Measurements from ENCODE around the gene ASIC4.

ASIC4 gene

DNA sequence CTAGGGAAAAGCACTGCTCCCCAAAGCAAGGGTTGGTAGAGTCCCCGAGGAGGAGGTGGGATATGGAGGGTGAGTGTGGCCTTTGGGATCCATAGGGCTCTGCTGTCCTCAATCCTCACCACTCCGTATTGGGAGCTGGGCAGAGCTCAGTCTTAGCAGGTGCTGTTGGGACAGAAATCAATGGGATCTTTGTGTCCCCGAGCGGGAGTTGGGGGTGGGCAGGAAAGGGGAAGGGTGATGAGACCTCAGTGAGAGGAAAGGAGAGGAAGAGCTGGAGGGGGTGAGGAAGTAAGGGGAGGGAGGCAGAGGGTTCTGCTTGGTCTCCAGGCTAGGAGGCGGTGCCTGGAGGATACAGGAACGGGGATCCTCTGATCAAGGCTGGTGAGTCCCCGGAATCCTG, 2.6 kb downstream of the ASIC4 start:
- no peak for DNase-seq

GRCh38 chr2:219517954-219518778, 3.9 kb downstream of the ASIC4 start:
- DNase-seq, result no peak

DNA sequence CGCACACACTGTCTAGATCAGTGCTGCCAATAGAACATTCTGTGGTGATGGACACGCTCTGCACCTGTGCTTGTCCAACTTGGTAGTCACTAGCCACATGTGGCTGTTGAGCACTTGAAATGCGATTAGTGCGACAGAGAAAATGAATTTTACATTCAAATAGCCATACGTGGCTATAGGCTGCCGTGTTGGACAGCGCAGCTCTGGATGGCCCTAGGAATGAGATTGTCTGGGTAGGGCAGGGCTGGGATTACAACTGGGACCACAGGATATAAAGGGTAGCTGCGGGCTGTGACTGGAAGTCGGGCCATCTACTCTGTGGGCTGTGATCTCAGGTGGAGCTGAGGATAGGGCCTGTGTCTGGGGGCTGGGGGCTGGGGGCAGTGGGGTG, 5.2 kb downstream of the ASIC4 start:
- DNase-seq, result no peak

DNA sequence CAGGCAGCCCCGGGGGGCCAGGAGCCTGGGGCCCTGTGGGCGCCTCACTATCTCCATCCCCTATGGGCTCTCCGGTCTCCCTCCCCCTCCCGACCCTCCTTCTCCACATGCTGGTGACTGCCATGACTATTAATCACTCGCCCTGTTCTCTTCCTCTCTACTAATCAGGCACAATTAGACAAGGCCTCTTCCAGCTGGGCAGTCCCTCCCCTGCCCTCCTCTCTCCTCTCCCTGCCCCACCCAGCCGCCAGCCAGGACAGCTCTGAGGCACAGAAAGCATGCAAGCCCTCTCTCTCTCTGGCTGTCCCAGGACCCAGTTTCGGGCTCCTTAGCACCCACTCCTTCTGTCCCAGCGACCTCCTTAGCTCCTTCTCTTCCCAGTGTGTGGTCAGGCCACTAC, 5.8 kb downstream of the ASIC4 start:
- DNase-seq, result no peak

GRCh38 chr2:219521066-219521880, 7.0 kb downstream of the ASIC4 start:
- no peak for DNase-seq

DNA sequence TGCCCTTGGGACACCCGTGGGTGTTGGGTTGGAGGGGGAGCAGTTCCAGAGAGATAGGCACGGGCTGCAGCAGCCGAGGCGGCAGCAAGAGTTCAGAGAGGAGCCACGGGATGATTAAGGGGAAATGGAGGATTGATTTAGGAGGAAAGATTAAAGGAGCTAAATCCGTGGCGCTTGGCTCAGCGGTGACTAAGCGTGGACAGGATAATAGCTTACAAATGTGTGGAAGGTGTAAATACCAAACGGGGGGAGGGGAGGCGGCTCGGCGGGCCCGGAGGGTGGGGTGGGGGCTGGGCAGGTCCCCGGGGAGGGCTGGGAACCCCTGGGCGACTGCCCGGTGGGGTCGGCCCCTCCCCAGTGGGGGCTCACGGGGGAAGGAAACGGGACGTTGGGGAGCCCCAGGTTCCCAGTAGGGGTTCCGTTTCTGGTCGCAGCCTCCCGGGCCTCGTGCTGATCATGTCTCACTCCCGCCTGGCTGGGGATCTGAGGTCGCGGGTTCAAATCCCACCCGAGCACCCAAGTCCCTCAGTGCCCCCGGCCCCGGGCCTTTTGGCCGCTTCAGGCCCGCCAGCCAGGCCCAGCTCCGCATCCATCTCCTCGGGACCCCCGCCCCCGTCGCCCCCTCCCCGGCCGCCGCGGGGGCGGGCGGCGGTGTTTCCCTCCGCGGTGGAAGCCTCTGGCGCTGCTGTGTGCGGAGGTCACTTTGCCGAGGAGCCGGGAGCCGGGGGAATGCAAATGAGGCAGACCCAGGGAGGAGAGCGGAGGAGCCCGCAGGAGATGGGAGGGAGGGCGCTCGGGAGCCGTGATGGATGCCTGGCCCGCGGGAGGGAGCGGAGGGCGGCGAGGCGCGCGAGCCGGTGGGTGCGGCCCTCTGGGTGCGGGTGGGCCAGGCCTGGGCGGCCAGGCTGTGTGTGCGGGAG, 8.1 kb downstream of the ASIC4 start:
- DNase-seq, result no peak

DNA sequence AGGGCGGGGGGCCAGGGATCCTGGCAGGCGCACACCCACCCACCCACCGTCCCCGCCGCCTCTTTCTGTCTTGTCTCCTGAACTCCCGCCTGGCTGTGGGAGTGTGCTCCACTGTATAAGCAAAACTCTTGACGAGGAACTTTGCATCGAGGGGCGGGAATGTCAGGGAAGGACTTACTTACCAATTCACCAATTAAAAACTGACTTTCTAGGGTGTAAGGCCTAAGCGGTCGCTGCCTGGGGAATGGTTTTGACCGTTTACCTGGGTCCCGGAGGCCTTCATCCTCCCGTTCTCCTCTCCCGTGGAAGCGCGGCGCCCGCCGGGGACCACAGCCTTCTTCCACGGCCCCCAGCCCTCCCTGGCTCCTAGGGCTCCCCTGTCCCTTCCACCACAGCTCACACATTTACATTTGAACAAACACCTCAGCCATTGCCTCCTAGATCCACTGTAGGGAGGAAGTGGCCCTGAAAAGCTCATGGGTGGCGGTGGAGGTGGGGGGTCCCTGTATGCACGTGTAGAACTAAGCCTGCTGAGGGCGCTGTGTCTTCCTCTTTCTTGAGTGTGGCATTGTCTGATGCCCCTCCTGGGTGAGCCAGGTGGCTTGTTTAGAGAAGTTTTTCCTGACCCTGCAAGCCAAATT, 8.9 kb downstream of the ASIC4 start:
- no peak for DNase-seq

DNA sequence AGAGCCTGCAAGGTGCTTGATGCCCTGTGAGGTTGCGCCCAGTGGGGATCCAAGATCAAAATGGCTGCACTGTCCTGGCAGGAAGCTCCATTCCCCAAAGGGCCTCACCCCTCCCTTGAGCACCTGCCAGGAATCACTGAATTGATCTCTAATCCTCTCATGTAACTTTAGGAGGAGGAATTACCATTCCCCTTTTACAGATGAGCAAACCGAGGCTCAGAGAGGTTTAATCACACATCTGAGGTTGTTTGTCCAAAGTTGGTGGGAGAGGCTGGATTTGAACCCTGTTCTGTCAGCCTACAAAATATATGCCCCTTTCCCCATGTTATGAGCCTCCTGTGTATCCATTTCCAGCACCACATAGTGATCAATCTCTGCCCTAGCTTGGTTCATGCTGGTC, 10.5 kb downstream of the ASIC4 start:
- DNase-seq, result no peak

DNA sequence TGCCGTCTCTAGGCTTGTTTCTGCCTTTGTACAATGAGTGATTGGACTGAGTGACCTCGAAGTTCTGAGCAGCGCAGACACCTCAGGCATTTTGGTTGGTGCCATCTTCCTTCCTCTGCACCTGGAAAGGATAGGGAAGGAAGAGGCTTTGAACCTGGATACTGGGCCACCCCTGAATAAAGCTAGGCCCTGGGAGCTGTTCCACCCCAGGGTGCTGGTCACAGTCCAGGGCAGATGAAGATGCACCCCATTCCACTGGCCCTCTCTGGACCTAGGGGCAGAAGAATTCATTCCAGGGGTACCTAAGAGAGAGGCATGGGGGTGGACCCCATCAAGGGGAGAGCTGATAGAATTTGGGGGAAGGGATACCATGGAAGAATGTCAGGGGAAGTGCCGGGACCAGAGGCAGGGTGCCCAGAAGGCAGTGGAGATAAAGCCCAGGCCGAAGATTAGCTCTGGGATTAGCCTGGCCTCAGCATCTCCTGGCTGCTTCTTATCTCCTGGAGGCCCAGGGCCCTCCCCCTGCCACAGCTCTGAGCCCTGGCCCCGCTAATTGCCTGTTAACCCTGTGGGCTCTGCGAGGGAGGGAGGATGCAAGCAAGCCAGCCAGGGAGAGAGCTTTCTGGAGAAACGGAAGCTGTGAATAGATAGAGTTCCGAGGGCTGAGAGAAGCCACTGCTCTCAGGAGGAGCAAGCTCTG, 11.4 kb downstream of the ASIC4 start:
- no peak for DNase-seq

DNA sequence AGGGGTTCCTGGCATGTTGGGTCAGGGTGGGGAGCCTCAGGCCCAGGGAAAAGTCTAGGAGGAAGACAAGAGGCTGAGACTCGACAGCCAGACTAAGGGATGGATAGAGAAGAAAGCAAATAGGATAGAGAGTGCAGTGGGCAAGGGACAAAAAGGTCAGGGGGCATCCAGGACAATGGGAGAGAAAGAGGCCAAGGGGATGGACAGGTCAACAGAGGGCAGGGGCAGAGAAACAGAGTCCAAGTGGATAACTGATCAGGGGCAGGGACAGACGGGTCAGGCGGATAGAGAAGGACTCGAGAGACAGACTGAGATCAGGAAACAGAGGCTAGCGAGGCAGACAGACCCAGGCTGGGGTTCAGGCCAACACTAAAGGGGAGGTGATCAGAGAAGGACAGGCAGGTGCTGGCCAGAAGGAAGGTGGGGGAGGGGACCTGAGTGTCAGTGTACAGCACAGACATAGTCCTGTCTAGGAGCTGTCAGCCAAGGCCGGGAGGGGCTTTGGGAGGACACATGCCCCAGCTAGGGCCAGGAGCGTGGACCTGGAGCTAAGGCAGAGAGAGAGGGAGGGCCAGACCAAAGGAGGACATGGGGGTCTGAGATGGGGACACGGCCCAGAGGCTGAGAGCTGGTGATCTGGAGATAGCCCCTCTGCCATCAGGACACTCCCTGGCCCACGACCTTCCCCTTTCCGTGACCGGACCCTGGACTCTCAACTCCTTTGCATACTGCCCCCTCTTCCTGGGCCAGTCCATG, 12.2 kb downstream of the ASIC4 start:
- no peak for DNase-seq

GRCh38 chr2:219527076-219527394, 12.8 kb downstream of the ASIC4 start:
- no peak for DNase-seq

DNA sequence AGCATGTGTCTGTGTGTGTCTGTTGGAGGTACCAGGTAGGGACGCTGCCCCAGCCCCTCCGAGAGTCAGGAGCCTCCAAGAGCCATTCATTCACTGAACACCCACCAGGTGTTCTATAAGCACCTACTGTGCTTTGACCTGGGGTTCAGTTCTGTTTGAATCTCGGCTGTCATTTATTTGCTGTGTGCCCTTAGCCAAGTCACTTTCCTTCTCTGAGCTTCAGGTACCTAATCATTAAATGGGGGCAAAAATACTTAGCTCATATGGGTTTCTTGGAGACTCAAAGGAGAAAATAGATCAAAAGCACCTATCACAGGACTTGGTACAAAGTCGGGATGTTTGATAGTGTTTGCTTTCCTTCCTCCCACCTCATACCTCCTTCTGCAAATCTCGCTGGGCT, 13.2 kb downstream of the ASIC4 start:
- DNase-seq, result no peak

- DNase-seq, result peak; percentile 81
These were observed 16.0 kb downstream of the ASIC4 start for GRCh38 chr2:219530048-219530963.

DNA sequence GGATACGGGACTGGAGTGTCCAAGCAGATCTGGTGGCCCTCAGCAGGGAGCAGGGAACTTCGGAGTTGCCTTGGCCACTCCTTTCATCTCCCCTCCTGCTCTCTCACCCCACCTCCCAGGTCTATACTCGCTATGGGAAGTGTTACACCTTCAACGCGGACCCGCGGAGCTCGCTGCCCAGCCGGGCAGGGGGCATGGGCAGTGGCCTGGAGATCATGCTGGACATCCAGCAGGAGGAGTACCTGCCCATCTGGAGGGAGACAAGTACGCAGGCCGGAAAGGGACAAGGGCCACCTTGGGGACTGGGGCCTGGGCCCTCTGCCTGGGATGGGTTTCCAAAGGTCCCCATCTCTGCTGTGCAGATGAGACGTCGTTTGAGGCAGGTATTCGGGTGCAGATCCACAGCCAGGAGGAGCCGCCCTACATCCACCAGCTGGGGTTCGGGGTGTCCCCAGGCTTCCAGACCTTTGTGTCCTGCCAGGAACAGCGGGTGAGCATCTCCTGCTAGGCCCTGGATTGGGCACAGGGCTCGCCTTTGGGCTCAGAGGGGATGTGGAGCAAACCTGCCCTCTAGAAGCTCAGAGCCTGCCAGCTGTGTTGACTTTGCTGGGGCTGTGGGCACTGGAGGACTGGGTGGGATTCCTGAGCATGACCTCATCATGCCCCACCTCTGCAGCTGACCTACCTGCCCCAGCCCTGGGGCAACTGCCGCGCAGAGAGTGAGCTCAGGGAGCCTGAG, 17.5 kb downstream of the ASIC4 start:
- DNase-seq, result no peak

DNA sequence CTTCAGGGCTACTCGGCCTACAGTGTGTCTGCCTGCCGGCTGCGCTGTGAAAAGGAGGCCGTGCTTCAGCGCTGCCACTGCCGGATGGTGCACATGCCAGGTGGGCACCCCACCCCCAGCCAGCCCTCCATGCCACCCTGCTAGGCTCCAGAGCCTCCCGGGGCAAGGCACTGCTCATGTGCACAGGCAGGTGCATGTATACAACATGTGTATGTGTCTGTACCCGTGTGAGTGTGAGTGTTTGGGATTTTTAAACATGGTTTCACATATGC, 18.0 kb downstream of the ASIC4 start:
- no peak for DNase-seq

- no peak for DNase-seq
These were observed 19.8 kb downstream of the ASIC4 start for GRCh38 chr2:219533930-219534661.

DNA sequence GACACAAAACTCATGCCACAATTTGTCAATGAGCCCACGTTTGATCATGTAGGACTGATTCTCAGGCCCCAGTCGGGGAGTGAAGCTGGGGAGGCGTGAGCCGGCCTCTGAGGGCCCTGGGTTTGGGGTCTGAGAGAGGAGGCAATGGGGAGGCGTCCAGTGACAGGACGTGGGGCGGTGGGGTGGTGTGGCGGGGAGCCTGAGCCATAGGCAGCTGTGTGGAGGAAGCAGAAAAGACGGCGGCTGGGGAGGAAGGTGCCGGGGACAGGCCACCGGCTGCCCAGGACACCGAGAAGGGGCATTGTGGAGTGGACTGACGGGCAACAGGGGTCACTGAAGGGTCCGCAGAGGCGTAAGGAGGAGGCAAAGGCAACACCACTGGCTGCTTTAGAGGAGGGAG, 22.1 kb downstream of the ASIC4 start:
- DNase-seq, result no peak

GRCh38 chr2:219536967-219537366, 22.7 kb downstream of the ASIC4 start:
- no peak for DNase-seq

All from CD4-positive, alpha-beta T cell treated with Interleukin-21 for 1 hour (primary cell).